BJ (cell line): ENCODE data around the gene DNASE1L3. TPM values are rescaled to one million over a fixed set of nuclear protein-coding genes. Genes with fewer than 3 reads are reported as not detected.

Experiments
- CTCF ChIA-PET: fragments of 350-600 bp; formaldehyde crosslinking; extraction: SDS; loops from one replicate; lab custom pipeline; 2021; ENCODE audit warnings: antibody characterized with exemption, inconsistent platforms; lab: Yijun Ruan, JAX
- POLR2A ChIA-PET: fragments of 300-600 bp; sonication (Branson Sonifier 250); formaldehyde crosslinking; extraction: SDS; loops from one replicate; lab custom pipeline; 2021; ENCODE audit warnings: antibody characterized with exemption; lab: Charles Lee
- DNase-seq: peaks from one replicate; pipeline ENCODE4 v3.0.0-alpha.2; 2011; ENCODE audit warnings: low read depth
- H3K27me3 ChIP-seq: 2 replicates; pipeline ENCODE4 v1.6.0; 2011; ENCODE audit warnings: low read length; ENCODE audit not compliant: control insufficient read depth, insufficient read depth
- H3K36me3 ChIP-seq: 2 replicates; pipeline ENCODE4 v1.5.1; 2011; ENCODE audit warnings: low read length; ENCODE audit not compliant: control insufficient read depth, insufficient read depth
- H3K4me3 ChIP-seq: 2 replicates; pipeline ENCODE4 v1.5.1; 2011; ENCODE audit warnings: low read depth, mild to moderate bottlenecking, control low read depth, low read length
- CTCF ChIP-seq: IDR thresholded peaks from 2 replicates; pipeline ENCODE4 v1.5.1; 2011; ENCODE audit warnings: low read depth, mild to moderate bottlenecking, control low read depth, inconsistent platforms, low read length, moderate library complexity; ENCODE audit not compliant: insufficient read depth
- polyA plus RNA-seq: library from polyadenylated mRNA; depleted of rRNA; stranded (reverse); fragments of >200 nt; gene quantifications from 2 replicates; pipeline ENCODE4 v1.2.3, GENCODE V29; 2011

DNASE1L3 gene
- polyA plus RNA-seq, 1 experiment: not detected

GRCh38 chr3:58161435-58162398, 49.1 kb downstream of the DNASE1L3 start:
- peaks cover 16% of the 10 kb centered on the region for H3K36me3 ChIP-seq
- peak; percentile 46 for DNase-seq
- no peak overlapping the region for H3K4me3 ChIP-seq
- no peak for TF ChIP-seq CTCF
- CTCF ChIA-PET: interaction anchor here (1.5 to 1.9 kb wide), 2 partner anchors 16 to 26 kb away, joined by 4 to 5 read pairs; no protein-coding TSS in a partner anchor
- POLR2A ChIA-PET: no interaction called here
- H3K27me3 ChIP-seq: no peaks in the 10 kb centered on the region

GRCh38 chr3:58160399-58160798, 50.4 kb downstream of the DNASE1L3 start:
- no peak for DNase-seq

DNA sequence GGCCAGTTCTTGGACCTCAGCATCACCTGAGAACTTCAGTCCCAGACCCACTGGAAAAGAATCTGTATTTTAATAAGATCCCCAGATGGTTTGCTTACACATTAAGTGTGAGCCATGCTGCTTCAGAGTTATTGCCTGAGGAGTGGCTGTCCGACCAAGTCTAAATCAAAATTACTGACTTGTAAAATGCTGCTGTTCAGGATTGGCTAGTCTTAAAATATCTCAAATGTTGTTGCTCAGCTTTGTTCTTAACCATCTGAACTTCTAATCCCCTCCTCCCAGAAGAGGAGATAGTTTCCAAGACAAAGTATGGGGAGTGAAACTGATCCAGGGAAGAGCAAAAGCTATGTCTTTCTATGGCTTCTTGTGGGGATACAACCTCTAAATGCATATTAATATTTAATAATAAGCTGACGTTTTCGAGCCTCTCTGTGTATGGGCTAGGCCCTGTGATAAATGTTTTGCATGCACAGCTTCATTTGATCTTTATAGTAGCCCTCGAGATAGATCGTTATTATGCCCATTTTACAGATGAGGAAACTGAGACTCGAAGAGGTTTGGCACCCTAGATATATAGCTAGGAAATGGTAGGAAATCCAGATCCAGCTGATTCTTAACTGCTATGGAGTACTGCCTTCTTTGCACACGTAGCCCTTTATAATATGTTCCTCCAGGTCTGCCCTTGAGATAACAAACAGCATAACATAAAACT, 52.2 kb downstream of the DNASE1L3 start:
- H3K27me3 ChIP-seq: no peaks in the 10 kb centered on the region
- ChIA-PET CTCF (interaction anchor here (0.7 to 3.9 kb wide), 7 partner anchors 8 to 148 kb away, joined by 3 to 26 read pairs (median 3); partner anchors contain the start of genes HTD2 and RPP14), POLR2A (no interaction called here)
- no peak for TF ChIP-seq CTCF
- no peak overlapping the region for H3K4me3 ChIP-seq
- H3K36me3 ChIP-seq: peaks cover 12% of the 10 kb centered on the region
- DNase-seq: no peak

More at GRCh38 chr3:58160399-58160798, 50.4 kb downstream of the DNASE1L3 start:
- Histone ChIP-seq H3K4me3 (no peak overlapping the region), H3K27me3 (no peaks in the 10 kb centered on the region), H3K36me3 (peaks cover 22% of the 10 kb centered on the region)
- CTCF ChIA-PET: interaction anchor here (1.5 to 1.9 kb wide), 2 partner anchors 17 to 25 kb away, joined by 4 to 5 read pairs; no protein-coding TSS in a partner anchor
- POLR2A ChIA-PET: no interaction called here
- TF ChIP-seq CTCF: no peak

DNA sequence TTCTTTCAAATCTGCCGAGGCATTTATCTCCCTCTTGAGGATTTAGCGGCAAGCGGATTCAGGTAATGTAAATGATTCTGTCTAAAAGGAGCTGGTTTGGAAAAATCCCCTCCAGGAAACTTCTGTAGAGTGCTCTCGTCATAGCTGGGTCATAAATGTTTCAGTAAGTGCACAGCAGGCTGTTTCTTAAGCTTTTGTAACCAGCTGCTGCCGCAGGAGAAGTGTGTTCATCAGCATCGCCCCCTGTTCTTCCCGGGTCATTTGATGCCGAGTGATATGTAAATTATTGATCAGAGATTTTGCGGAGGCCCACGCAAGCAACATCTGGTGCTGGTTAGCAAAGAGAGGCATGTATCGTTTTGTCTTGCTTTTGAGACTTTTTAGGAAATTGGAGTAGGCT, 53.1 kb downstream of the DNASE1L3 start:
- Histone ChIP-seq H3K27me3 (no peaks in the 10 kb centered on the region), H3K4me3 (no peak overlapping the region), H3K36me3 (peaks cover 17% of the 10 kb centered on the region)
- DNase-seq: no peak
- no peak for TF ChIP-seq CTCF
- ChIA-PET CTCF (interaction anchor here (0.5 to 3.9 kb wide), 3 partner anchors 10 to 108 kb away, joined by 3 to 26 read pairs (median 3); no protein-coding TSS in a partner anchor), POLR2A (interaction anchor here (0.7 kb wide), 1 partner anchor 198 kb away, joined by 3 read pairs; no protein-coding TSS in a partner anchor)
